NCI-H1105 (cell line): ENCODE results near the gene ACAN.
"Not testable (repeated sequence)": the region's sequence is repeated elsewhere in the genome, so short reads cannot be mapped to it uniquely, and the experiment has no call there.

Source experiments
- DNase-seq: peaks from one replicate; lab custom pipeline; 2025; lab: John Stamatoyannopoulos, UW

The ACAN gene

GRCh38 chr15:88902846-88903245, 99.6 kb downstream of the ACAN start:
- DNase-seq, result no peak

GRCh38 chr15:88904257-88904623, 101.0 kb downstream of the ACAN start:
- no peak for DNase-seq

GRCh38 chr15:88904624-88905327, 101.5 kb downstream of the ACAN start:
- DNase-seq, result peak; percentile 17

GRCh38 chr15:88905576-88905975, 102.3 kb downstream of the ACAN start:
- DNase-seq, result no peak

- no peak for DNase-seq
Measured at GRCh38 chr15:88906130-88906529, 102.9 kb downstream of the ACAN start.

GRCh38 chr15:88906551-88906950, 103.3 kb downstream of the ACAN start:
- DNase-seq, result no peak

GRCh38 chr15:88907111-88907510, 103.9 kb downstream of the ACAN start:
- DNase-seq, result no peak

GRCh38 chr15:88908123-88908522, 104.9 kb downstream of the ACAN start:
- DNase-seq, result no peak

- DNase-seq, result no peak
Measured at GRCh38 chr15:88908697-88909621, 105.7 kb downstream of the ACAN start.

GRCh38 chr15:88909956-88910831, 107.0 kb downstream of the ACAN start:
- DNase-seq, result no peak

GRCh38 chr15:88911766-88912118, 108.5 kb downstream of the ACAN start:
- DNase-seq, result no peak

GRCh38 chr15:88912500-88912921, 109.3 kb downstream of the ACAN start:
- DNase-seq, result no peak

- DNase-seq, result peak; percentile 65
Measured at GRCh38 chr15:88913017-88913849, 110.0 kb downstream of the ACAN start, which contains the start of gene MFGE8. TSS of gene MFGE8 (minus strand) at chr15:88913379. CDS start at chr15:88913319, 60 bp downstream.

GRCh38 chr15:88913850-88914169, 110.6 kb downstream of the ACAN start:
- no peak for DNase-seq

- DNase-seq, result no peak
Measured at GRCh38 chr15:88915354-88915753, 112.1 kb downstream of the ACAN start.

GRCh38 chr15:88917760-88918159, 114.5 kb downstream of the ACAN start:
- no peak for DNase-seq

- peak; percentile 15 for DNase-seq
Measured at GRCh38 chr15:88918738-88919137, 115.5 kb downstream of the ACAN start.

- no peak for DNase-seq
Measured at GRCh38 chr15:88920186-88920891, 117.1 kb downstream of the ACAN start.

- not testable (repeated sequence) for DNase-seq
Measured at GRCh38 chr15:88920892-88921435, 117.7 kb downstream of the ACAN start.
